Fibroblast of mammary gland (primary cell): ENCODE measurements around the gene NID1.

ENCODE experiments used
- DNase-seq: peaks from one replicate; pipeline ENCODE4 v3.0.0-alpha.2; 2010; ENCODE audit warnings: low read depth
- H3K4me3 ChIP-seq: 2 replicates; pipeline ENCODE4 v1.5.1; 2011; ENCODE audit warnings: low read depth, mild to moderate bottlenecking, low read length, moderate library complexity; ENCODE audit not compliant: control insufficient read depth
- CTCF ChIP-seq: conservative IDR thresholded peaks from 2 replicates; pipeline ENCODE4 v1.5.1; 2011; ENCODE audit warnings: low read depth, low read length, inconsistent platforms; ENCODE audit not compliant: control insufficient read depth, insufficient read depth

NID1 gene

GRCh38 chr1:235998812-235999211 lies 66.1 kb downstream of the NID1 start:
- no peak for TF ChIP-seq CTCF
- peak; percentile 53 for DNase-seq
- H3K4me3 ChIP-seq = no peak overlapping the region

- no peak overlapping the region for H3K4me3 ChIP-seq
- no peak for TF ChIP-seq CTCF
These were observed 67.0 kb downstream of the NID1 start for GRCh38 chr1:235997931-235998330.

GRCh38 chr1:235997049-235997448 lies 67.8 kb downstream of the NID1 start:
- no peak for TF ChIP-seq CTCF
- DNase-seq = no peak
- no peak overlapping the region for H3K4me3 ChIP-seq

More at GRCh38 chr1:235997931-235998330, 67.0 kb downstream of the NID1 start:
- DNase-seq = no peak

- no peak for TF ChIP-seq CTCF
- no peak overlapping the region for H3K4me3 ChIP-seq
- no peak for DNase-seq
These were observed 68.7 kb downstream of the NID1 start for GRCh38 chr1:235996048-235996785.

GRCh38 chr1:235995511-235995910 lies 69.4 kb downstream of the NID1 start:
- H3K4me3 ChIP-seq = no peak overlapping the region
- DNase-seq = no peak
- no peak for TF ChIP-seq CTCF

- no peak for TF ChIP-seq CTCF
- H3K4me3 ChIP-seq = no peak overlapping the region
- DNase-seq = no peak
These were observed 71.2 kb downstream of the NID1 start for GRCh38 chr1:235993652-235994051.

GRCh38 chr1:235992868-235993267 lies 72.0 kb downstream of the NID1 start:
- DNase-seq = no peak
- H3K4me3 ChIP-seq = no peak overlapping the region
- TF ChIP-seq CTCF = no peak
